Lung microvascular endothelial cell (primary cell): ENCODE data around the gene GPN1. TPM values are rescaled to one million over a fixed set of nuclear protein-coding genes. Genes with fewer than 3 reads are reported as not detected.
"Not testable (repeated sequence)": the region's sequence is repeated elsewhere in the genome, so short reads cannot be mapped to it uniquely, and the experiment has no call there.

Source experiments
- DNase-seq, 2 donors: peaks; one replicate each; pipeline versions ENCODE4 v3.0.0 to v3.0.0-alpha.2; 2010; ENCODE audit warnings: low read depth in 2 of 2
- total RNA-seq: library from RNA; depleted of rRNA; stranded (reverse); fragments of >200 nt; gene quantifications from 2 replicates; pipeline ENCODE4 v1.2.1, GENCODE V29; 2014

Gene GPN1
- total RNA-seq, 1 donor from 2014 or later: 27.6 TPM

DNA sequence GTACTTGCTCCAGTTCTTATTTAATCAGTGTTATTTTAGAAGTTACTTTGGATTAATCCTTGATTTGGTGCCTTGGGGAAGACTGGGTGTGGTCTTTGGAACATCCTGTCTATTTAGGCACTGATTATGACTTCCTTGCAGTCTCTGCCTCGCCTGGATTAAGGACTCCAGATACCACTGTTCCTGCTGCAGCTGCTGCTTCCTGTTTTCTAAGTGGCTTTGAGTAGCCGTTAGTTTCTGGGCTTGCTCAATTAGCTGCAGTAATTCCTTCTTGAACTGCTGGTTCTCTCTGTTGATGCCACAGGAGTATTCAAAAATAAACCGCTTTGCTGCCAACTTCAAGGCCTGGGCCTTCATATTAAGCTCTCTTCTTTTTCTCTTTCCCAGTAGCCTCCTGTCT is 1.9 kb upstream of the GPN1 start:
- DNase-seq: peak in 1 of 2 donors; percentile 47

DNA sequence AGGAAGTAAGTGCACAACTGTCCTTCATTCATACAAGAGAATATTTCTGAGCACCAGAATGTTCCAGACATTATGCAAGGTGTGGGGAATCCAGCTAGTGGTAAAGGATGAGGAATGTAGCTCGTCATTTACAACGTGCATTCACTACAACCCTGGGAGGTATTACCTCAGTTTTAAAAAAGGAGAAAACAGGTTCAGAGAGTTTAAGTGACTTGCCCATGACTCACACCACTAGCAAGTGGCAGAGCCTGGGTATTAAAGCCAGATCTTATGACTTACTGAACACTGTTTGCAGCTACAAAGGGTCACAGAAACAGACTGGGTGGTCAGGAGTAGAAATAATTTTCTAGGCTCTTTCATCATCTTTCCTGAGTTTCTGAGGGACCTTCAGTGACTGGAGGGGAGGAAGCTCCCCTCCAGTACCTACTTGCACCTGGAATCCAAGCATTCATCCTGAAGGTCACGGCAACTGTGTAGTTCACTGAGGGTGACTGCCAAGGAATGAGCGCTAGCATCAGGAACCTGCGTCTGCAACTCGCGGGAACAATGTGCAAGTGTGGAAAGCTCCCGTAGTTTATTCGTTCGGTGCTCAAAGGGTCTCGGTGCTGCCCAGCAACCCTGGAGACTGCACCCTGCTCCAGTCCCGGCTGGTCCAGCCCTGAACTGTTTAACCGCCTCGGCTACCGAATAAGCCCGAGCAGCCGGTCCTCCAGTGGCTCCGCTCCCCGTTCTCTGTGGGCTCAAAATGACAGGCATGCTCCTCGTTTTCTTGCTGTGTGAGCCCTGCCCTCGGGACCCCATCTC is 685 bp upstream of the GPN1 start:
- DNase-seq: peak; percentile 10 to 74

DNA sequence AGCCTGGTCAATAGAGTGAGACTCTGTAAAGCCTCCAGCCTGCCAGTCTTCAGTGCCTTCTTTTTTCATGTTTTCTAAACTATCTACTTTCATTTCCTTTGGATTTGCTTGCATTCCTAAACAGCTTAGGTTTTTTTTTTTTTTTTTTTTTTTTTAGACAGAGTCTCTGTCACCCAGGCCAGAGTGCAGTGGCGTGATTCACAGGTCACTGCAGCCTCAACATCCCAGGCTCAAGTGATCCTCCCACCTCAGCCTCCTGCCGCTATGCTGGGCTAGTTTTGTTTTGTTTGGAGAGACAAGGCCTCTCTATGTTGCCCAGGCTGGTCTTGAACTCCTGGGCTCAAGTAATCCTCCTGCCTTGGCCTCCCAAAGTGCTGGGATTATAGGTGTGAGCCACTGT is 1.4 kb downstream of the GPN1 start:
- DNase-seq: not testable (repeated sequence)

DNA sequence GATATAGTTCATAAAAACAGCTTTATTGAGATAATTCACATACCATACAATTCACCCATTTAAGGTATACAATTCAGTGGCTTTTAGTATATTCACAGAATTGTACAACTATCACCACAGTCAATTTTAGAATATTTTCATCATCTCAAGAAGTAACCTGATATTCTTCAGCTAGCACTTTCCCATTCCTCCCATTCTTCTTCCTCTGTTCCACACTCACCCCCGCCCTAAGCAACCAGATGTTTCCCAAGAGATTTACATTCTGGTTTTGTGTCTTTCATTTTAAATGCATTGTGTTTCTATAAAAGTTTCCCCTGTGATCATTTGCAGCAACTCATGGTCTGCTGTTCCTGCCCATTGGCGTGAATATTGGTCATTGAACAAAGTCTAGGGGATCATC is 5.4 kb downstream of the GPN1 start:
- DNase-seq: no peak

DNA sequence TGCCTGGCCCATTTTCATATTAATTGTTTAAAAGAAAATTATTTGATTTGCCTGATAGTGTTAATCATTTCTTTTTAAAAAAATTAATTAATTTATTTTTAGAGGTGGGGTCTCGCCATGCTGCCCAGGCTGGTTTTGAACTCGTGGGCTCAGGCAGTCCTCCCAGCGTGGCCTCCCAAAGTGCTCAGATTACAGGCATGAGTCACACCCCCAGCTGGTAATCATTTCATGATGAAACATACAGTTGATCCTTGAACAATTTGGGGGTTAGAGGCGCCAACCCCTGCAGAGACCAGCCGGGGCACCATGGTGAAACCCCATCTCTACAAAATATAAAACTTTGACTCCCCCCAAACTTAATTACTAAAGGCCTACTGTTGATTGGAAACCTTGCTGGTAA is 7.9 kb downstream of the GPN1 start:
- no peak for DNase-seq

DNA sequence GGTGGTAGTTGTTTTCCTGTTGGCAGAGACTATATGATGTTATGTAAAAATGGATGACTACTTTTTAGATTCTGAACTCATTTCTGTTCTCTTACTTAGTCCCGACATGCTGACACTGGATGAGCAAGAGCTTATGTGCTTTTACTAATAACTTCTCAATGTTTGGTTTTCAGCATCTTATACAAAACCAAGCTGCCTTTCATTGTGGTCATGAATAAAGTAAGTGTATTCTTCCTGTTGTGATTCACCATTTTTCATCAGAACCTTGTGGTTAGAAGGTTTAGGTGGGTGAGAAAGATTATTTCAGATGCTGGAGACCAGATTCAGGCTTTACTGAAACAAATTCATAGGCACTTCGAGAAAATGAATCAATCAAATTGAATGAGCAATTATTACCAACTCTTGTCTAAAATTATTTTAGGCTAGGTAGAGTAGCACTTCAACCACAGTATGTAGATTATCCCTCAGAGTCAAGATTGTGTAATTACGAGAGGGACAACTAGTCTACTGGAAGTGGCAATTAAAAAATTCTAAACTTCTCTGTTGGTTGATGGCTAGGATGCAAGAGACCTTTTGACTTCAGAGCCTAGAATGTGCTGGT is 9.3 kb downstream of the GPN1 start:
- peak in 1 of 2 donors; percentile 28 for DNase-seq

DNA sequence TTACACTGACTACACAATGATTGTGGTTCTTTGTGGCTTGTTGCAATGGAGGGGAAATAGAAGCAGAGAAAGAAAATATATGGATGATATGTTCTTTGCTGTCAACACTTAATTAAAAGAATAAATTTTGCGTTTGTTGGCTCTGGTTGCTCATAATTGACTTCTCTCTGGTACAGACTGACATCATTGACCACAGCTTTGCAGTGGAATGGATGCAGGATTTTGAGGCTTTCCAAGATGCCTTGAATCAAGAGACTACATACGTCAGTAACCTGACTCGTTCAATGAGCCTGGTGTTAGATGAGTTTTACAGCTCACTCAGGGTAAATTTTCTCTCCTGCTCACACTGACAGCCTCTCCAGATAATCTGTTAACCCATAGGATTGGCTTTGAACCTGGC is 9.9 kb downstream of the GPN1 start:
- no peak for DNase-seq

DNA sequence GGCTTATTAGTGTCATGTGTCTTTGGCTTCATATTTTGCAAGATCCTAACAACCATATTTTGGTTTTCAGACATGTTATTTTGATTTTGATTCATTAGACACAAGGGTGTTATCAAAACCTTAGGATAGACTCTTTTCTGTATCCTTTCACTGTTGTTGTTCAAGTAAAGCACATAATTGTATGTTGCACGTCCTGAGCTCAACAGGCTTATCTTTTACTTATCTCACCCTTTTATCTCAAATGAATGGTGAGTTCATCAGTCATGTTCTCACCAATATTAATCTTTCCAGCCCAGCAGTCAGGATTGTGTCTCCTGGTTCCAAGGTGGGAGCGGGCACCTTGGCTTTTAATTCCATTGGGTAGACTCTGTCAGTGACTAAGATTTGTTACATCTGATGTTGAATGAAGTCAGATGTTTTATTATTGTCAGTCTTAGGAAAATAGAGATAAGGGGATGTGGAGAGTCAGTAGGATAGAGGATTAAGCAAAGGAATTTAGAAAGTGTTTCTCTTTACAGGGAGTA is 11.9 kb downstream of the GPN1 start:
- DNase-seq: no peak

DNA sequence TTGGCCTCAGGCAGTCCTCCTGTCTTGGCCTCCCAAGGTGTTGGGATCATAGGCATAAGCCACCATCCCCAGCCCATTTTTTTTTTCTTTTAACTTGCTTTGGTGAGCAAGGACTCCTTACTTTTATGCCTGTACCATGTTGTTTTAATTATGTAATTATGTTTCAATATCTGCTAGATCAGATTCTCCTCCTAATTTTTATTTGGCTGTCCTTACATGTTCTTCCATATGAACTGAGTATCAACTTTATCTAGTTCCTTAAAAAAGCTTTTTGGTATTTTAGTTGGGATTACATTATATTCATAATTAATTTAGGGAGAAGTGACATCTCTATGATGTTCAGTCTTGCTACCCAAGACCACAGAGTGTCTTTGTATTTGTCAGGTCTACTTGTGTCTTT is 16.3 kb downstream of the GPN1 start:
- DNase-seq: no peak

DNA sequence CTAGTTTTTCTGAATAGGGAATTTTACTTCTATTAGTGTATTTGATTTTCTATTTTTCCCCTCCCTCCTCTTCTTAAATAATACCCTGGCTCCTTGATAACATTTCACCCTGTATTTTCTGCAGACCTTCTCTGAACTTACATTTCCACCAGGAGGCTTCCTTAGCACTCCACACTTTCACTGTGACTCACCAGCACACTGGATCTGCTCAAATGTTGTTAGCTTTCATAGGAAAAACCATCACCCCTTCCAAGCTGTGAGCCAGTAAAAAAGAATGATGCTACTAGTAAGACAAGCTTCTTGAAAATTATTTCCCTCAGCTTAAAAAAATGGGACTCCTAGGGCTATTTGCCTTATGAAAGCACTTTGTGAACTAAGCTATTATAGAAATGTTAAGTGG is 18.4 kb downstream of the GPN1 start:
- no peak for DNase-seq

DNA sequence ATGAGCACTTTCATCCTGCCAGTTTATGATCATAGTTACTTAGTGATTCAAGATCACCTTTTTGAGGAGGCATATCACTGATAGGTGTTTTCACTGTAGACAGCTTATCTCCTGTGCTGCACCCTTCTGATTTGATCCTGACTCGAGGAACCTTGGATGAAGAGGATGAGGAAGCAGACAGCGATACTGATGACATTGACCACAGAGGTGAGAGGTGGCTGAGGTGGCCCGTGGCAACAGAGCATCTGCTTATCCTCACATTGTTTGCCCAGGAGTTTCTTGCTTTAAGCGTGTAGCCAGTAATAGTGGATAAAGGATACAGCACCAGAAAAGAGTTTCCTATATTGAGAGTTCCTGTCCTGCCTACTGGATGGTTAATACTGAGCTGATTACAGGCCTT is 18.9 kb downstream of the GPN1 start:
- DNase-seq: no peak

DNA sequence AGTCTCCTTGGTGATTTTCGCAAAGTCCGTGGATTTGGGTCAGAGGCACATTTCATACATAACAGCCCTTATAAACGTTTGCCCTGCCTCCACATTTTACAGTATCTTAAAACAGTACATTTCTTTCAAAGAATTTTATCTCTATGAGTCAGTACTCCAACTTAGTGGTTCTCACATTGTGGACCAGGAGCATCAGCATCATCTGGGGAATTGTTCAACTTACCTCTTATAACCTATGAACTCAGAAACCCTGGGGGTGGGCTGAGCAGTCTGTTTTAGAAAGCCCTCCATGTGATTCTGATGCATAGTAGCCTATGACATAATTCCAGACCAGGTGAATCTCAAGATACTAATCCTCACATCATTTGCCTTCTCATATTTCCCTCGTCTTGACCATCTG is 22.2 kb downstream of the GPN1 start:
- no peak for DNase-seq

DNA sequence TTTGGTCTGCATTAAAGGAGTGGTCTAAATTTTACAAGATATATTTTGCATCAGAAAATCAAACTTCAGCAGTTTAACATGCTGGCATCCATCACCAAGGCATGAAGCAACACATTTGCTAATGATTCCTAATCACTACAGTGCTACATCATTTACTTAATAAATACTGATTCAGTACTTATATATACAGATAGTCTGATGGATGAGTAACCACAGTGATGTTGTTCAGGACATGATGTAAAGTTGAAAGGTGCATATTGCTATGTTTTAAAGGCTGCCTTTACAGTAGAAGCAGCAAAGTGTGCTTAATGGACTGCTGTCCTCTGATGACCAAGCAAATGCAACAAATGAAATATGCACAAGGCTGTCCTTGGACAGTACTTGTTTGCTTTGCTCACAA is 23.5 kb downstream of the GPN1 start:
- DNase-seq: no peak

DNA sequence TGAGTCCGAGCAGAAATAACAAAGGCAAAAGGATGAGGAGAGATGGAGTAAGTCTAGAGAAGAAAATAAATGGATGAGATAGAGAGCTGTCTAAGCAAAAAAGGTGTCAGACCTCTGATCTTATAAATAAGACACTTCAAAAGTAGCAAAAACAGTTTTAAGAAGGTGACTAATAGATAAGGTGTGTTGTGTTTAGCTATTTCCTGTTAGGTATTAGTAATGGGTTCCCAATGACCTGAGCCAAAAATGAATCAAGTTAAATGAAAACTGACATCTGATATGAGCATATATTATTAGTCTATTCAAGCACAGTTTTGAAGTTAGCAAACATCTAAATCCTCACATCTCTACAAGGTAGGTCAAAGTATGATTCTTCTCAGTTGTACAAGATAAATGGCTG is 23.9 kb downstream of the GPN1 start:
- no peak for DNase-seq

DNA sequence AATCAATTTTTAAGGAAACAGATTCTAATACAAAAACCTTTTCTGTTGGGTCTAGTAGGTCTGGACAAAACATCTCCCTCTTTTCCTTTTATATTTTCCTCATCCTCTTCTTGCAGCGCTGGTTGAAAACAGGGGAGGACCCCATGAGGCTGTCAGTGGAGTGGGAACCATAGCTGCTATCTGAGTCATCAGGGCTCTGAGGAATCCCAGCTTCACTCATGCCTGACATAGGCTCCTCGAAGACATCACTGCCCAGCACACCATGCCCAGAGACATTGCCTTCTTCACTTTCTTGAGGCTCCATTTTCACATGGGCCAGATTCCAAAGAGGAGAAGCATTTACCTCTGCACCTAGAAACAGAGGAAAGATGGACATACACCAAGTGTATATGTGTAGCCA is 24.5 kb downstream of the GPN1 start:
- DNase-seq: no peak

DNA sequence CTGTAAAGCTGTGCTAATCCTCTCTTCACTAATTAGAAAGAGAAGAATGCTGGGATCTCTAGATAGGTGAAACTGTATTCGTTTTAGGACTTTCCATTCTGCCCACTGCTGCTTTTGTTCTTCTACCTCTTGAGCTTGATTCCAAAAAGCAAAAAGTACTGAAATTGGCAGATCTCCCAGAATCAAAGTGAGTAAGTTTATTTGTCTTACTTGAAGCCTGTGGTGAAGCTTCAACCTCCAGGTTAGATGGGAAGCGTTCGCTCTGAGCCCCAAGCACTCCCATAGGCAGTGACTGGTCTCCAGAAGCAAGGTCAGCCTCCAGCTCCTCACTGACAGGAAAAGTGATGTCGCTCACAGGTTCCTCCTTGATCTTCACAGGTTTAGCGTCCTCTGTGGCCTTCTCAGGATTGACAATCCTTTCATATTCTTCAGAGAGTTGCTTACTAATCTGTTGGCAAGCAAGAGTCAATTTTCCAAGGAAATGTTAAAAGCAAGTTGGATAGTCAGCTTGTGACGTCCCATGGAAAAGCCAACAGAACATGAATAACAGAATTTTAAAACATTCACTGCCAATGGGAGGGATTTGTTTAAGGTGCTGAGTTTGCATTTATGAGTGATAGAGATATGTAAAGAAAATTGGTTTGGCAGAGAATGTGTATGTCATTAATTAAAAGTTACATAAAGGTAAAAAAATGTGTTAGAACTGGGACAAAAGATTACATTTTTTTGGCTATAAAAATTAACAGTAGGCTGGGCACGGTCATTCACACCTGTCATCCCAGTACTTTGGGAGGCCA is 26.5 kb downstream of the GPN1 start:
- DNase-seq: peak; percentile 14 to 78

DNA sequence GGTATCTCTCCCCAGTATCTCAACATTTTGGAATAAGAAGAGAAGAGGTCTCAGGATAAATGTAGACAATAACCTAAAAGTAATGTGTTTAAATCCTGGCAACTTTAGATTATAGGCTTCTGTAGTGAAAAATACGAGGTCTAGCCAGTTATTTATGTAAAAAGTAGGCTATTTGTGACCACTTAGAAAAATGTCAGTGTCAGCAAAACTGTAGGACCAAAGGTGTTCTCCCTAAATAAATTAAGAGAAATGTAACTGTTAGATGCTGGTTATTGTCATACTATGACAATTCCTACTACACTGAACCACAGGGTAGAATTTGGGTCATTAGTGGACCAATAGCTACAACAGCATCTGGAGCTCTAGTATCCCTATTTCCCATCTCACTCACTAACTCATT is 32.5 kb downstream of the GPN1 start:
- DNase-seq: no peak

DNA sequence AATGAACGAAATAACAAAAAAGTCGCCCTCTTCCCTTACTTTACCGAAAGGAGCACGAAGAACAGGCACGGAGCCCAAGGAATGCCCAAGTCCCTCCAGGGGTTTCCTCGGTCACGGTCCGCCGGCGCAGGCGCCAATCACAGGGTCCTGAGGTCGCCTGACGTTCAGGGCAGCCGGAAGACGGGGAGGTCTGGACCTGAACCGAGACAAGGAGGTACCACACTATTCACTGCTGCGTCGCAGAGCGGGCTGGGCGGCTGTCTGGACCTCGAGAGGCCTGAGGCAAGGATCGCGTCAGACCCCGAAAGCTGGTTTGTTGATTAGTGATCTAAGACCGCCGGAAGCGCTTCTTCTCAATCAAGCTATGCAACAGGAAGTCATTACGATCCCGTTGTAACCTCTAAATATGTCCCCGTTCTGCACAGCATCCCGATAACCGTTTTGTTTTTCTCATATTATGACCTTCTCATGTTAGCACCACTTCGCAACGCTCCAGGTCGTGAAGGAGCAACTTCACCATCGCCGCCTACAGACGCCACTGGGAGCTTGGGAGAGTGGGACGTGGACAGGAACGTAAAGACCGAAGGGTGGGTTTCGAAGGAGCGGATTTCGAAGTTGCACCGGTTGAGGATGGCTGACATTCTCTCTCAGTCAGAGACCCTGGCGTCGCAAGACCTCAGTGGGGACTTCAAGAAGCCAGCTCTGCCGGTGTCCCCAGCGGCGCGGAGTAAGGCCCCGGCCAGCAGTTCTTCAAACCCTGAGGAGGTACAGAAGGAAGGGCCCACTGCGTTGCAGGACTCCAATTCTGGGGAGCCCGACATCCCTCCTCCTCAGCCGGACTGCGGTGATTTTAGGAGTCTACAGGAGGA is 34.7 kb downstream of the GPN1 start, which contains the start of the genes SLC4A1AP and SUPT7L:
Gene SLC4A1AP (plus strand): TSS at position 605 of the 869 bp plus-strand sequence. CDS start 26 bp downstream, at position 631.
Gene SUPT7L (minus strand): TSS at position 330 of the 869 bp plus-strand sequence. CDS start 1,422 bp downstream, outside the sequence.
- peak; percentile 87 to 88 for DNase-seq

DNA sequence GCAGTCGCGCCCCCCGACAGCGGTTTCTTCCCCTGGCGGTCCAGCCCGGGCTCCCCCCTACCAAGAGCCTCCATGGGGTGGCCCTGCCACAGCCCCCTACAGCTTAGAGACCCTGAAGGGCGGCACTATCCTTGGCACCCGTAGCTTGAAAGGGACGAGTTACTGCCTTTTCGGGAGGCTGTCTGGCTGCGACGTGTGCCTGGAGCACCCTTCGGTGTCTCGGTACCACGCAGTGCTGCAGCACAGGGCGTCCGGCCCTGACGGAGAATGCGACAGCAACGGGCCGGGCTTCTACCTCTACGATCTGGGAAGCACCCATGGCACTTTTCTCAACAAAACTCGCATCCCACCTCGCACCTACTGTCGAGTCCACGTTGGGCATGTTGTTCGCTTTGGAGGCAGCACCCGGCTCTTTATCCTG is 35.3 kb downstream of the GPN1 start:
- DNase-seq: no peak

DNA sequence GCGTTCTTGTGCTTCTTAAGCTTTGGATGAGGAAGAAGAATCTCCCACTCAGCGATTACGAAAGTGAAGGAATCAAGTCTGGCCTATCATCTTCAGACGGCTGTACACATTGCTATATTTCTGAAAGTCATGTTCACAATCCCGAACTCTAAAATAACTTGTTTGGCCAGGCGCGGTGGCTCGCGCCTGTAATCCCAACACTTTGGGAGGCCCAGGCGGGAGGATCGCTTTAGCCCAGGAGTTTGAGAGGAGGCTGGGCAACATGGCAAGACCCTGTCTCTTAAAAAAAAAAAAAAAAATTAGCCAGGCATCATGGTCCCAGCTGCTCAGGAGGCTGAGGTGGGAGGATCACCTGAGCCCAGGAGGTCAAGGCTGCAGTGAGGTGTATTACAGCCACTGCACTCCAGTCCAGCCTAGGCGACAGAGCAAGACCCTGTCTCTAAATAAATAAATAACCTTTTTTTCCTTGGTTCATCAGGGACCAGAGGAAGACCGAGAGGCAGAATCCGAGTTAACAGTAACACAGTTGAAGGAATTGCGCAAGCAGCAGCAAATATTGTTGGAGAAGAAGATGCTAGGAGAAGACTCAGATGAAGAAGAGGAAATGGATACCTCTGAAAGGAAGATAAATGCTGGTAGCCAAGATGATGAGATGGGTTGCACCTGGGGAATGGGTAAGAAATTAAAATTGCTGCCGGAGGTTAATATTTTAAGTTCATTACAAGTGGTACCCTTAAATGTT is 35.9 kb downstream of the GPN1 start:
- no peak for DNase-seq
